Kidney epithelial cell (primary cell): Measurements from ENCODE around the gene TTC9B. TPM values are rescaled to one million over a fixed set of nuclear protein-coding genes. Genes with fewer than 3 reads are reported as not detected.

Experiments used
- DNase-seq: peaks from one replicate; pipeline ENCODE4 v3.0.0-alpha.2; 2010; ENCODE audit warnings: low read depth
- H3K27me3 ChIP-seq: 2 replicates; pipeline ENCODE4 v1.6.0; 2011; ENCODE audit warnings: low read length; ENCODE audit not compliant: control insufficient read depth, insufficient read depth
- H3K36me3 ChIP-seq: 2 replicates; pipeline ENCODE4 v1.5.1; 2011; ENCODE audit warnings: low read length; ENCODE audit not compliant: control insufficient read depth, insufficient read depth
- H3K4me3 ChIP-seq: 2 replicates; pipeline ENCODE4 v1.5.1; 2011; ENCODE audit warnings: low read depth, mild to moderate bottlenecking, control low read depth, low read length
- CTCF ChIP-seq: IDR thresholded peaks from 2 replicates; pipeline ENCODE4 v1.5.1; 2011; ENCODE audit warnings: mild to moderate bottlenecking, moderate library complexity, low read length, control low read depth, inconsistent platforms; ENCODE audit not compliant: insufficient read depth, poor library complexity, severe bottlenecking
- total RNA-seq: library from RNA; depleted of rRNA; stranded (reverse); fragments of >200 nt; gene quantifications from 2 replicates; pipeline ENCODE4 v1.2.3, GENCODE V29; 2015

Gene TTC9B
- total RNA-seq, 1 donor from 2014 or later = not detected

GRCh38 chr19:40214936-40215335 lies 3.2 kb downstream of the TTC9B start:
- DNase-seq = no peak
- Histone ChIP-seq H3K4me3 (no peak overlapping the region), H3K36me3 (no peaks in the 10 kb centered on the region), H3K27me3 (peaks cover 28% of the 10 kb centered on the region)
- no peak for TF ChIP-seq CTCF

GRCh38 chr19:40213882-40214570 lies 4.2 kb downstream of the TTC9B start:
- H3K4me3 ChIP-seq = no peak overlapping the region
- peaks cover 28% of the 10 kb centered on the region for H3K27me3 ChIP-seq
- no peak for TF ChIP-seq CTCF
- H3K36me3 ChIP-seq = no peaks in the 10 kb centered on the region
- no peak for DNase-seq

GRCh38 chr19:40213251-40213829 lies 4.8 kb downstream of the TTC9B start:
- no peak overlapping the region for H3K4me3 ChIP-seq
- TF ChIP-seq CTCF = no peak
- DNase-seq = no peak
- H3K27me3 ChIP-seq = peaks cover 24% of the 10 kb centered on the region
- H3K36me3 ChIP-seq = no peaks in the 10 kb centered on the region

DNA sequence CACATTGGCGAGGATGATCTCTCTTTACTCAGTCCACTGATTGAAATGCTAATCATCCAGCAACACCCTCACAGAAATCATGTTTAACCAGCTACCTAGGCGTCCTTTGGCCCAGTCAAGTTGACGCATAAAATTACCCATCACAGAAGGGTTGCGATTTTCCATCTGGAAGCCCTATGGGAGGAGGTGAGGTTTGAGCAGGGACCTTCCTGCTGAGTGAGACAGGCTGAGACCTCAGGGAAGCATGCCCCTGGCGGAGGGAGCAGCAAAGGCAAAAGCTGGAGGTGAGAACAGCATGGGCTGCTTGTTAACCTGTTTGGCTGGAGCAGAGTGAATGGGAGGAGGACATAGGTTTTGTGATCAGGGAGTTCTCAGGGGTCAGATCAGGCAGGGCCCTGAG lies 7.3 kb downstream of the TTC9B start:
- DNase-seq = no peak
- Histone ChIP-seq H3K4me3 (no peak overlapping the region), H3K36me3 (no peaks in the 10 kb centered on the region), H3K27me3 (peaks cover under 1% of the 10 kb centered on the region)
- TF ChIP-seq CTCF = no peak

DNA sequence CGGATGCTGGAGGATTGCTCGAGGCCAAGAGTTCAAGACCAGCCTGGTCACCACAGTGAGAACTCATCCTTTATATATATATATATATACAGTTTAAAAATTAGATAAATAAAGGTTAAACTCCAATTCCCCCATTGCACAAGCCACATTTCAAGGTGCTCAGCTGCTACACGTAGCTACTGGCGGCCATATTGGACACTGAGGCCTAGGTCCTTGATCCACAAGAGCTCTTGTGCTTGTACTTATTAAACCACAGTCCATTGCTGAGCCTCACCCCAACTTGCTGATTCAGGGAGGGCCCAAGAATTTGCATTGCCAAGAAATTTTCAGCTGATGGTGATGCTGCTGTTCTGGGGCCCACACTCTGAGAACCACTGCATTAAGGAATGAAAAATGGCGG lies 9.6 kb downstream of the TTC9B start:
- DNase-seq = no peak
- Histone ChIP-seq H3K27me3 (no peaks in the 10 kb centered on the region), H3K36me3 (no peaks in the 10 kb centered on the region), H3K4me3 (no peak overlapping the region)
- TF ChIP-seq CTCF = no peak

DNA sequence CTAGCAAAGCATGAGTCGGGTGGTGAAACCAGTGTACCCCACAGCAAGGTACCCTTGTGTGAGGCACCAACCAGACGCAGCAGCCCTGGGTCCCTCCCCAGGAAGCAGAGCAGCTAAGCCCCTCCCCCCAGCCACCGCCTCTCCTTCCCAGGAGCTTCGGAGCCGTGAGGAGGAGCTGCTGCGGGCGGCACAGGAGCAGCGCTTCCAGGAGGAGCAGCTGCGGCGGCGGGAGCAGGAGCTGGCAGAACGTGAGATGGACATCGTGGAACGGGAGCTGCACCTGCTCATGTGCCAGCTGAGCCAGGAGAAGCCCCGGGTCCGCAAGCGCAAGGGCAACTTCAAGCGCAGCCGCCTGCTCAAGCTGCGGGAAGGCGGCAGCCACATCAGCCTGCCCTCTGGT lies 12.4 kb downstream of the TTC9B start:
- Histone ChIP-seq H3K27me3 (no peaks in the 10 kb centered on the region), H3K36me3 (no peaks in the 10 kb centered on the region), H3K4me3 (no peak overlapping the region)
- DNase-seq = no peak
- no peak for TF ChIP-seq CTCF
